ENCODE results near the gene INPP5D. TPM values are rescaled to one million over a fixed set of nuclear protein-coding genes. Genes with fewer than 3 reads are reported as not detected.

INPP5D gene
- total RNA-seq, 1 experiment from 2014 or later: 1.7 TPM

GRCh38 chr2:233252227-233252626 is 192.1 kb downstream of the INPP5D start:
- Histone ChIP-seq H3K36me3 (replicated peaks; ENCODE audit: control insufficient read depth, insufficient read depth, low read length) (peaks cover 4% of the 10 kb centered on the region), H3K27me3 (ENCODE audit: control insufficient read depth, insufficient read depth, low read length) (no peaks in the 10 kb centered on the region), H3K4me3 (ENCODE audit: insufficient read depth, low read depth, low read length) (peak overlapping the region; percentile 98)
- DNase-seq: no peak

GRCh38 chr2:233255151-233255550 is 195.0 kb downstream of the INPP5D start:
- Histone ChIP-seq H3K27me3 (ENCODE audit: control insufficient read depth, insufficient read depth, low read length) (no peaks in the 10 kb centered on the region), H3K36me3 (replicated peaks; ENCODE audit: control insufficient read depth, insufficient read depth, low read length) (peaks cover 10% of the 10 kb centered on the region), H3K4me3 (ENCODE audit: insufficient read depth, low read depth, low read length) (no peak overlapping the region)
- DNase-seq: no peak

- Histone ChIP-seq H3K27me3 (ENCODE audit: control insufficient read depth, insufficient read depth, low read length) (no peaks in the 10 kb centered on the region), H3K36me3 (replicated peaks; ENCODE audit: control insufficient read depth, insufficient read depth, low read length) (peaks cover 15% of the 10 kb centered on the region), H3K4me3 (ENCODE audit: insufficient read depth, low read depth, low read length) (no peak overlapping the region)
- DNase-seq: no peak
Observed at GRCh38 chr2:233256048-233256447, 195.9 kb downstream of the INPP5D start.

Other genes starting within 250 kb of the INPP5D start
- gene SNORC, start 190.1 kb upstream of the INPP5D start, total RNA-seq (2014; rRNA removed; shearing (Covaris generic)): 1.6 and 5.2 TPM in 2 replicates
- gene NGEF, start 47.1 kb upstream of the INPP5D start, total RNA-seq (2014; rRNA removed; shearing (Covaris generic)): 3.9 and 6.0 TPM in 2 replicates
- gene NEU2, start 27.7 kb upstream of the INPP5D start, total RNA-seq (2014; rRNA removed; shearing (Covaris generic)): not detected in 2 replicates
- 52.1 and 64.8 TPM in 2 replicates for gene ATG16L1, start 191.3 kb downstream of the INPP5D start, total RNA-seq (2014; rRNA removed; shearing (Covaris generic))
- not detected in 2 replicates for gene SAG, start 247.5 kb downstream of the INPP5D start, total RNA-seq (2014; rRNA removed; shearing (Covaris generic))

All from H7 (cell line).